GM18861 (cell line): Measurements from ENCODE around the gene NDUFA7.
"Not testable (repeated sequence)": the region's sequence is repeated elsewhere in the genome, so short reads cannot be mapped to it uniquely, and the experiment has no call there.

Source experiments
- ATAC-seq: cut with Tn5 transposase; IDR thresholded peaks from one replicate; pipeline ENCODE4 v1.9.1; 2021; ENCODE audit not compliant: unreplicated experiment

Gene NDUFA7

GRCh38 chr19:8320564-8321066 lies 560 bp downstream of the NDUFA7 start:
- ATAC-seq, result peak; percentile 5

GRCh38 chr19:8319807-8320520 lies 1.2 kb downstream of the NDUFA7 start:
- no peak for ATAC-seq

GRCh38 chr19:8318835-8319234 lies 2.3 kb downstream of the NDUFA7 start:
- not testable (repeated sequence) for ATAC-seq

GRCh38 chr19:8316351-8317125 lies 4.6 kb downstream of the NDUFA7 start:
- ATAC-seq, result no peak

GRCh38 chr19:8314981-8315640 lies 6.1 kb downstream of the NDUFA7 start:
- not testable (repeated sequence) for ATAC-seq

GRCh38 chr19:8311461-8312260 lies 9.5 kb downstream of the NDUFA7 start:
- ATAC-seq, result no peak

- no peak for ATAC-seq
Observed at GRCh38 chr19:8310342-8311055, 10.7 kb downstream of the NDUFA7 start.

GRCh38 chr19:8308891-8309291 lies 12.3 kb downstream of the NDUFA7 start:
- ATAC-seq, result no peak

- peak; percentile 72 for ATAC-seq
Observed at GRCh38 chr19:8307965-8308866, 13.0 kb downstream of the NDUFA7 start, which contains the start of gene CD320. CD320 (minus strand) TSS chr19:8308358; CDS start chr19:8308290, 68 bp downstream.

GRCh38 chr19:8307400-8307964 lies 13.7 kb downstream of the NDUFA7 start:
- ATAC-seq, result no peak

GRCh38 chr19:8306235-8307054 lies 14.7 kb downstream of the NDUFA7 start:
- ATAC-seq, result no peak

- no peak for ATAC-seq
Observed at GRCh38 chr19:8305798-8306197, 15.4 kb downstream of the NDUFA7 start.

- ATAC-seq, result no peak
Observed at GRCh38 chr19:8304841-8305621, 16.1 kb downstream of the NDUFA7 start.

GRCh38 chr19:8302734-8303133 lies 18.4 kb downstream of the NDUFA7 start:
- no peak for ATAC-seq

GRCh38 chr19:8302357-8302691 lies 18.9 kb downstream of the NDUFA7 start:
- ATAC-seq, result no peak

GRCh38 chr19:8291337-8291736 lies 29.8 kb downstream of the NDUFA7 start:
- not testable (repeated sequence) for ATAC-seq

- ATAC-seq, result not testable (repeated sequence)
Observed at GRCh38 chr19:8276508-8276907, 44.7 kb downstream of the NDUFA7 start.
